Activated naive CD4-positive, alpha-beta T cell treated with anti-CD3 and anti-CD28 coated beads, Interleukin-2, amount 10 ng/mL, durations not matched to agents 7 days and 5 days (primary cell): Measurements from ENCODE around the gene TEDC2.

ENCODE experiments used
- CTCF ChIA-PET: fragments of 350-600 bp; sonication (Branson Sonifier 250); formaldehyde crosslinking; loops from one replicate; lab custom pipeline; 2021; ENCODE audit warnings: antibody characterized with exemption; lab: Charles Lee
- DNase-seq: peaks from one replicate; pipeline ENCODE4 v3.0.0-alpha.2; 2020
- H3K27ac Mint-ChIP-seq: one replicate; pipeline ENCODE4 v1.8.0; 2021; ENCODE audit warnings: mild to moderate bottlenecking, moderate library complexity, mixed read lengths
- H3K27me3 Mint-ChIP-seq: one replicate; pipeline ENCODE4 v1.8.0; 2021; ENCODE audit warnings: mild to moderate bottlenecking, mixed read lengths
- H3K36me3 Mint-ChIP-seq: one replicate; pipeline ENCODE4 v1.8.0; 2021; ENCODE audit warnings: mixed read lengths
- H3K4me1 Mint-ChIP-seq: one replicate; pipeline ENCODE4 v1.8.0; 2021; ENCODE audit warnings: mixed read lengths
- H3K4me3 Mint-ChIP-seq: one replicate; pipeline ENCODE4 v1.8.0; 2021; ENCODE audit warnings: mild to moderate bottlenecking, moderate library complexity, mixed read lengths
- H3K9me3 Mint-ChIP-seq: one replicate; pipeline ENCODE4 v1.8.0; 2021; ENCODE audit warnings: mixed read lengths

The TEDC2 gene

GRCh38 chr16:2505695-2506094, 45.8 kb downstream of the TEDC2 start:
- no peaks in the 10 kb centered on the region for H3K9me3 Mint-ChIP-seq
- peaks cover 2% of the 10 kb centered on the region for H3K4me1 Mint-ChIP-seq
- no peak overlapping the region for H3K27ac Mint-ChIP-seq

GRCh38 chr16:2507052-2507659, 47.2 kb downstream of the TEDC2 start:
- no peak for DNase-seq
- H3K36me3 Mint-ChIP-seq: no peaks in the 10 kb centered on the region
- H3K9me3 Mint-ChIP-seq: no peaks in the 10 kb centered on the region
- H3K27ac Mint-ChIP-seq: no peak overlapping the region
- H3K27me3 Mint-ChIP-seq: peaks cover 28% of the 10 kb centered on the region
- no peak overlapping the region for H3K4me3 Mint-ChIP-seq
- CTCF ChIA-PET: interaction anchor here (0.6 to 0.8 kb wide), 2 partner anchors 236 to 579 kb away, joined by 3 read pairs; no protein-coding TSS in a partner anchor
- H3K4me1 Mint-ChIP-seq: peaks cover 4% of the 10 kb centered on the region

More at GRCh38 chr16:2505695-2506094, 45.8 kb downstream of the TEDC2 start:
- DNase-seq: no peak
- CTCF ChIA-PET: no interaction called here
- Mint-ChIP-seq H3K4me3 (no peak overlapping the region), H3K27me3 (peaks cover 16% of the 10 kb centered on the region), H3K36me3 (no peaks in the 10 kb centered on the region)

GRCh38 chr16:2507665-2508064, 47.8 kb downstream of the TEDC2 start:
- Mint-ChIP-seq H3K9me3 (no peaks in the 10 kb centered on the region), H3K4me3 (no peak overlapping the region), H3K4me1 (peaks cover 9% of the 10 kb centered on the region), H3K27ac (no peak overlapping the region), H3K27me3 (peaks cover 33% of the 10 kb centered on the region), H3K36me3 (no peaks in the 10 kb centered on the region)
- CTCF ChIA-PET: interaction anchor here (0.8 kb wide), 1 partner anchor 237 kb away, joined by 3 read pairs; no protein-coding TSS in a partner anchor
- DNase-seq: no peak

- no peaks in the 10 kb centered on the region for H3K36me3 Mint-ChIP-seq
- peaks cover 17% of the 10 kb centered on the region for H3K4me1 Mint-ChIP-seq
- H3K4me3 Mint-ChIP-seq: no peak overlapping the region
- no peak overlapping the region for H3K27ac Mint-ChIP-seq
- H3K27me3 Mint-ChIP-seq: peaks cover 33% of the 10 kb centered on the region
- H3K9me3 Mint-ChIP-seq: no peaks in the 10 kb centered on the region
- CTCF ChIA-PET: interaction anchor here (1.7 kb wide), 1 partner anchor 7 kb away, joined by 5 read pairs; no protein-coding TSS in a partner anchor
- no peak for DNase-seq
Measured at GRCh38 chr16:2508722-2509400, 49.0 kb downstream of the TEDC2 start.

GRCh38 chr16:2511128-2511800, 51.4 kb downstream of the TEDC2 start:
- no peak for DNase-seq
- no peak overlapping the region for H3K27ac Mint-ChIP-seq
- CTCF ChIA-PET: interaction anchor here (0.9 kb wide), 1 partner anchor 16 kb away, joined by 4 read pairs; no protein-coding TSS in a partner anchor
- H3K36me3 Mint-ChIP-seq: peaks cover 2% of the 10 kb centered on the region
- H3K4me3 Mint-ChIP-seq: no peak overlapping the region
- no peaks in the 10 kb centered on the region for H3K9me3 Mint-ChIP-seq
- peaks cover 33% of the 10 kb centered on the region for H3K4me1 Mint-ChIP-seq
- H3K27me3 Mint-ChIP-seq: peaks cover 29% of the 10 kb centered on the region

GRCh38 chr16:2511996-2512734, 52.3 kb downstream of the TEDC2 start:
- peaks cover 8% of the 10 kb centered on the region for H3K36me3 Mint-ChIP-seq

GRCh38 chr16:2512735-2513404, 53.0 kb downstream of the TEDC2 start:
- peak overlapping the region; percentile 95 for H3K27ac Mint-ChIP-seq
- no peaks in the 10 kb centered on the region for H3K9me3 Mint-ChIP-seq
- CTCF ChIA-PET: no interaction called here
- H3K27me3 Mint-ChIP-seq: peaks cover 24% of the 10 kb centered on the region
- peaks cover 8% of the 10 kb centered on the region for H3K36me3 Mint-ChIP-seq
- H3K4me1 Mint-ChIP-seq: peaks cover 46% of the 10 kb centered on the region
- peak; percentile 38 for DNase-seq
- peak overlapping the region; percentile 91 for H3K4me3 Mint-ChIP-seq

More at GRCh38 chr16:2511996-2512734, 52.3 kb downstream of the TEDC2 start:
- H3K4me1 Mint-ChIP-seq: peaks cover 42% of the 10 kb centered on the region
- DNase-seq: no peak
- peak overlapping the region; percentile 91 for H3K4me3 Mint-ChIP-seq
- no peaks in the 10 kb centered on the region for H3K9me3 Mint-ChIP-seq
- peak overlapping the region; percentile 95 for H3K27ac Mint-ChIP-seq
- CTCF ChIA-PET: no interaction called here
- peaks cover 26% of the 10 kb centered on the region for H3K27me3 Mint-ChIP-seq

- peaks cover 44% of the 10 kb centered on the region for H3K4me1 Mint-ChIP-seq
- peak; percentile 94 for DNase-seq
- H3K36me3 Mint-ChIP-seq: peaks cover 8% of the 10 kb centered on the region
- no peaks in the 10 kb centered on the region for H3K9me3 Mint-ChIP-seq
- CTCF ChIA-PET: no interaction called here
- peak within 1 kb of the TSS; percentile 91 for H3K4me3 Mint-ChIP-seq
- H3K27ac Mint-ChIP-seq: peak within 1 kb of the TSS; percentile 95
- peaks cover 24% of the 10 kb centered on the region for H3K27me3 Mint-ChIP-seq
Measured at GRCh38 chr16:2513405-2514332, 53.8 kb downstream of the TEDC2 start, which contains the start of gene ATP6V0C. Gene ATP6V0C (plus strand): TSS chr16:2513952. CDS start chr16:2514104, 152 bp downstream.
